GM12878 (cell line): Measurements from ENCODE around the gene TNFRSF11A.

Experiments used
- BHLHE40 ChIP-seq, 2 experiments: fragments of 450-650 bp in 1 of 2; IDR thresholded peaks; 2 replicates each; pipeline ENCODE4 v1.6.1; 2011 to 2017; ENCODE audit warnings: low read depth in 2 of 2, borderline replicate concordance in 1 of 2, improper control_type of control experiment in 1 of 2, low read length in 1 of 2, mild to moderate bottlenecking in 1 of 2
- EGR1 ChIP-seq, 2 experiments: IDR thresholded peaks; 1 replicate in 1 of 2; 2 replicates in 1 of 2; pipeline ENCODE4 v1.6.1; 2011 to 2012; ENCODE audit warnings: low read depth in 2 of 2, low read length in 2 of 2, borderline replicate concordance in 1 of 2, mild to moderate bottlenecking in 1 of 2, moderate library complexity in 1 of 2
- POLR2A ChIP-seq: IDR thresholded peaks from 2 replicates; pipeline ENCODE4 v1.6.1; 2011; ENCODE audit warnings: low read depth, mild to moderate bottlenecking, low read length
- POLR2AphosphoS5 ChIP-seq: IDR thresholded peaks from 2 replicates; pipeline ENCODE4 v1.6.1; 2011; ENCODE audit warnings: mild to moderate bottlenecking, low read length, inconsistent platforms
- RAD21 ChIP-seq: IDR thresholded peaks from 2 replicates; pipeline ENCODE4 v1.6.1; 2011; ENCODE audit warnings: mild to moderate bottlenecking, low read depth, low read length, moderate library complexity; ENCODE audit not compliant: insufficient read depth
- SREBF2 ChIP-seq: IDR thresholded peaks from 2 replicates; pipeline ENCODE4 v1.6.1; 2012; ENCODE audit warnings: mild to moderate bottlenecking, low read length

DNA sequence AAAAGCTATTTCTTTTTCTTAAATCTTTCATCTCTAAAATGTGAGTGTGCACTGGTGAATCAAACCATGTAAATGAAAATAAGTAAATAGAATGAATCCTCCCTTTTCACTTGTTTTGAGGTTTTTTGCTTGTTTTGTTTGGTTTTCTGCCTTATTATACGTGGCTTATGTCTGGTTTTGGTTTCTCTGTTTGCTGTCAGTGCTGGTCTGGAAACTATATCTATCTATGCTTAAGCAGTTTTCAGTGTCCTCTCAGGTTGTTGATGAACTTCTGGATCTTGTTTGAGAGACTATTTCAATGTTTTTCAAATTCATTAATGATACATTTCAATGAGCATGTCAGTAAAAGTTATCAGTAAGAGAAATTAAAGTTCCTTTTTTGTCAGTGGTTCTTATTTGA, 48.1 kb upstream of the TNFRSF11A start:
- TF ChIP-seq POLR2A, result no peak
- no peak for TF ChIP-seq EGR1 (IDR thresholded peaks at IDR 0.05; ENCODE audit: borderline replicate concordance in 1 of 2, low read depth in 2 of 2, low read length in 2 of 2)
- no peak for TF ChIP-seq BHLHE40 (IDR thresholded peaks at IDR 0.05; ENCODE audit: borderline replicate concordance in 1 of 2, low read depth in 2 of 2, low read length in 1 of 2)
- TF ChIP-seq RAD21, result no peak
- no peak for TF ChIP-seq SREBF2
- no peak for TF ChIP-seq POLR2AphosphoS5
